GM21367 (cell line): ENCODE results near the gene KIF13A.
"Not testable (repeated sequence)": the region's sequence is repeated elsewhere in the genome, so short reads cannot be mapped to it uniquely, and the experiment has no call there.

ENCODE experiments used
- ATAC-seq: cut with Tn5 transposase; IDR thresholded peaks from one replicate; pipeline ENCODE4 v1.9.1; 2021; ENCODE audit not compliant: unreplicated experiment

Gene KIF13A

GRCh38 chr6:17856306-17856705 is 131.1 kb downstream of the KIF13A start:
- ATAC-seq, result no peak

GRCh38 chr6:17855381-17855780 is 132.1 kb downstream of the KIF13A start:
- no peak for ATAC-seq

- ATAC-seq, result no peak
These were observed 133.9 kb downstream of the KIF13A start for GRCh38 chr6:17853533-17853932.

GRCh38 chr6:17851720-17852161 is 135.7 kb downstream of the KIF13A start:
- ATAC-seq, result no peak

GRCh38 chr6:17851001-17851719 is 136.3 kb downstream of the KIF13A start:
- ATAC-seq, result no peak

GRCh38 chr6:17850281-17850680 is 137.2 kb downstream of the KIF13A start:
- no peak for ATAC-seq

GRCh38 chr6:17847203-17847760 is 140.2 kb downstream of the KIF13A start:
- no peak for ATAC-seq

- ATAC-seq, result no peak
These were observed 140.7 kb downstream of the KIF13A start for GRCh38 chr6:17846762-17847161.

GRCh38 chr6:17845598-17845997 is 141.8 kb downstream of the KIF13A start:
- ATAC-seq, result no peak

- not testable (repeated sequence) for ATAC-seq
These were observed 142.5 kb downstream of the KIF13A start for GRCh38 chr6:17844967-17845366.

- no peak for ATAC-seq
These were observed 144.3 kb downstream of the KIF13A start for GRCh38 chr6:17842934-17843821.

- ATAC-seq, result no peak
These were observed 145.2 kb downstream of the KIF13A start for GRCh38 chr6:17842014-17842776.

GRCh38 chr6:17839513-17840223 is 147.8 kb downstream of the KIF13A start:
- no peak for ATAC-seq

GRCh38 chr6:17836293-17836692 is 151.1 kb downstream of the KIF13A start:
- no peak for ATAC-seq

- ATAC-seq, result no peak
These were observed 151.7 kb downstream of the KIF13A start for GRCh38 chr6:17835784-17836183.

GRCh38 chr6:17831135-17831534 is 156.3 kb downstream of the KIF13A start:
- no peak for ATAC-seq

GRCh38 chr6:17829905-17830304 is 157.5 kb downstream of the KIF13A start:
- ATAC-seq, result no peak

- ATAC-seq, result no peak
These were observed 159.3 kb downstream of the KIF13A start for GRCh38 chr6:17828149-17828548.

- ATAC-seq, result no peak
These were observed 161.1 kb downstream of the KIF13A start for GRCh38 chr6:17826301-17826700.

- no peak for ATAC-seq
These were observed 167.4 kb downstream of the KIF13A start for GRCh38 chr6:17820055-17820454.
